Uterus (tissue), 4 donors: ENCODE measurements around the gene RABGAP1. TPM values are rescaled to one million over a fixed set of nuclear protein-coding genes. Genes with fewer than 3 reads are reported as not detected.

Source experiments
- DNase-seq, 2 donors: peaks; one replicate each; pipeline ENCODE4 v3.0.0-alpha.2; 2019 to 2020
- H3K27ac ChIP-seq, 2 donors: fragments of 200-600 bp; sonication (generic); 1 replicate in 1 of 2; 2 replicates in 1 of 2; pipeline ENCODE4 v1.5.1; 2016 to 2018
- H3K27me3 ChIP-seq, 2 donors: fragments of 200-600 bp; sonication (generic); one replicate each; pipeline ENCODE4 v1.5.1; 2018 to 2019; ENCODE audit warnings: control low read depth in 1 of 2
- H3K36me3 ChIP-seq, 2 donors: fragments of 200-600 bp; sonication (generic); one replicate each; pipeline ENCODE4 v1.5.1; 2019; ENCODE audit warnings: control low read depth in 1 of 2
- H3K4me1 ChIP-seq, 2 donors: fragments of 200-600 bp; sonication (generic); one replicate each; pipeline ENCODE4 v1.5.1; 2018 to 2019; ENCODE audit warnings: control low read depth in 1 of 2
- H3K4me3 ChIP-seq, 2 donors: fragments of 200-600 bp; sonication (generic); 1 replicate in 1 of 2; 2 replicates in 1 of 2; pipeline ENCODE4 v1.5.1; 2018 to 2019; ENCODE audit warnings: mild to moderate bottlenecking in 1 of 2
- H3K9me3 ChIP-seq, 2 donors: fragments of 200-600 bp; sonication (generic); one replicate each; pipeline ENCODE4 v1.5.1; 2019; ENCODE audit warnings: control low read depth in 1 of 2
- POLR2A ChIP-seq, 2 donors: fragments of 450-650 bp; IDR thresholded peaks; one replicate each; pipeline ENCODE4 v1.6.1; 2016; ENCODE audit warnings: antibody characterized with exemption in 2 of 2, mild to moderate bottlenecking in 1 of 2, moderate library complexity in 1 of 2
- intact Hi-C: fragments of 100-400 bp; cut with DNase I; formaldehyde crosslinking; loops from one replicate; pipeline ENCODE4 v1.15.1; 2023; ENCODE audit warnings: low total_unique reads
- total RNA-seq, 4 donors: library from RNA; depleted of rRNA in 3 of 4; stranded (reverse); fragments of >200 nt in 3 of 4; gene quantifications; one replicate each; pipeline versions ENCODE4 v1.1.0 to v1.2.4, GENCODE V29; 2014 to 2023
- TF ChIP-seq, protein P1 (sequence below), 4 experiments: fragments of 200-600 bp in 2 of 4; fragments of 450-650 bp in 2 of 4; sonication (generic) in 2 of 4; IDR thresholded peaks; one replicate each; pipeline ENCODE4 v1.5.1; 2016 to 2019; ENCODE audit warnings: antibody characterized with exemption in 4 of 4, mild to moderate bottlenecking in 2 of 4, moderate library complexity in 1 of 4
- donor health status: DM: yes; HTN: yes; CAD: no.

RABGAP1 gene
- total RNA-seq, 4 donors from 2014 or later = 81.2 to 107 (median 91.0) TPM

DNA sequence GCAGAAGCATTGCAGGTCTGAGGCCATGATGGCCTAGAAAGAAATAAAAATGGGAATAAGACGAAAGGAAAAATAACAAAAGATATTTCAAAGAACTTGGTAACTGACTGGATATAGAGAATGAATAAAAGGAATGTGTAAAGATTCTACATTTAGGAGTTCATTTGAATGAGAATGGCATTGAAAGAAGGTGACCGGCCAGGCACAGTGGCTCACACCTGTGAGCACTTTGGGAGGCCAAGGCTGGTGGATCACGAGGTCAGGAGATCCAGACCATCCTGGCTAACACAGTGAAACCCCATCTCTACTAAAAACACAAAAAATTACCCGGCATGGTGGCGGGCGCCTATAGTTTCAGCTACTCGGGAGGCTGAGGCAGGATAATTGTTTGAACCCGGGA is 18.1 kb upstream of the RABGAP1 start:
- H3K9me3 ChIP-seq = no peaks in the 10 kb centered on the region
- no peaks in the 10 kb centered on the region for H3K27me3 ChIP-seq
- intact Hi-C loops = no loop called here
- TF ChIP-seq POLR2A (IDR thresholded peaks at IDR 0.05) = no peak
- TF ChIP-seq, protein P1, sequence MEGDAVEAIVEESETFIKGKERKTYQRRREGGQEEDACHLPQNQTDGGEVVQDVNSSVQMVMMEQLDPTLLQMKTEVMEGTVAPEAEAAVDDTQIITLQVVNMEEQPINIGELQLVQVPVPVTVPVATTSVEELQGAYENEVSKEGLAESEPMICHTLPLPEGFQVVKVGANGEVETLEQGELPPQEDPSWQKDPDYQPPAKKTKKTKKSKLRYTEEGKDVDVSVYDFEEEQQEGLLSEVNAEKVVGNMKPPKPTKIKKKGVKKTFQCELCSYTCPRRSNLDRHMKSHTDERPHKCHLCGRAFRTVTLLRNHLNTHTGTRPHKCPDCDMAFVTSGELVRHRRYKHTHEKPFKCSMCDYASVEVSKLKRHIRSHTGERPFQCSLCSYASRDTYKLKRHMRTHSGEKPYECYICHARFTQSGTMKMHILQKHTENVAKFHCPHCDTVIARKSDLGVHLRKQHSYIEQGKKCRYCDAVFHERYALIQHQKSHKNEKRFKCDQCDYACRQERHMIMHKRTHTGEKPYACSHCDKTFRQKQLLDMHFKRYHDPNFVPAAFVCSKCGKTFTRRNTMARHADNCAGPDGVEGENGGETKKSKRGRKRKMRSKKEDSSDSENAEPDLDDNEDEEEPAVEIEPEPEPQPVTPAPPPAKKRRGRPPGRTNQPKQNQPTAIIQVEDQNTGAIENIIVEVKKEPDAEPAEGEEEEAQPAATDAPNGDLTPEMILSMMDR (IDR thresholded peaks at IDR 0.05) = no peak
- no peaks in the 10 kb centered on the region for H3K4me1 ChIP-seq
- no peak overlapping the region for H3K4me3 ChIP-seq
- H3K36me3 ChIP-seq = no peaks in the 10 kb centered on the region
- no peak for DNase-seq
- no peak overlapping the region for H3K27ac ChIP-seq

DNA sequence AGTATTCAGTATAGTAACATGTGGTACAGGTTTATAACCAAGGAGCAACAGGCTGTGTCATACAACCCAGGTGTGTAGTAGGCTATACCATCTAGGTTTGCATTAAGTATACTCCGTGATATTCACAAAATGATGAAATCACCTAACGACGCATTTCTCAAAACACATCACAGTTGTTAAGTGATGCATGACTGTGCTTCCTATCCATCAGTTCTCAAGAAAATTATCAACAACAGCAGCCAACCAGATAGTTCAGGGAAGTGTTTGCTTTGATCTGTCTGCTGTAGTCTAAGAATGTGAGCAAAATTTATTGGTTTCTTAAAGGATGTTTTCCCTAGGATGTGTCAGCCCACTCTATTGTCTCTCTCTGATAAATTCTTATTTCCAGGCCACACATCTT is 16.9 kb upstream of the RABGAP1 start:
- no peak overlapping the region for H3K27ac ChIP-seq
- DNase-seq = no peak
- no peaks in the 10 kb centered on the region for H3K27me3 ChIP-seq
- no peak for TF ChIP-seq POLR2A (IDR thresholded peaks at IDR 0.05)
- TF ChIP-seq, protein P1 (IDR thresholded peaks at IDR 0.05) = no peak
- no peaks in the 10 kb centered on the region for H3K36me3 ChIP-seq
- intact Hi-C loops = no loop called here
- no peak overlapping the region for H3K4me3 ChIP-seq
- H3K4me1 ChIP-seq = no peaks in the 10 kb centered on the region
- no peaks in the 10 kb centered on the region for H3K9me3 ChIP-seq

DNA sequence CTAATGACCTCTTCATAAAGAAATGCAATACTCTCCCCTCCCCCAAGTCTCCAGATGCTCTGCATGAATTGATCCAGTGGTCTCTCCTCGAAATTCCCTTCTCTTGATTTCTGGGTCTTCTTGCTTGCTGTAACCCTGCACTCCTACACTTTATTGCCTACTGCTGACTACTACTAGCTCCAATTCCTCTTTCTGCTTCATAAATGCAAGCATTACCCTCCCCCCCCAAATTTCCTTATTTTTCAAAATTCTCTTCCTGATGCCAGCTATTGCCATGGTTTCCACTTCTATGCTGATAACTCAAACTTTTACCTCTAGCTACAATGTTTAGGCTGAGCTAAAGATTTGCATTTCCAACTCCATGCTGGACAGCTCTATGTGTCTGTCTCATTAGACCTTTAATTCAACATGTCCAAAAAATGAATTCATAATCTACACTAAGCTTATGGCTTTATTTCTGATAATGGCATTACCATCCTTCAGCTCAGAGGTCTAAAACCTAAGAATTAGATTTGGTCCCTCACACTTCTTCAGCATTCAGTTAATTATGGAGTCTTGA is 10.9 kb upstream of the RABGAP1 start:
- TF ChIP-seq, protein P1 (IDR thresholded peaks at IDR 0.05) = no peak
- no peak for TF ChIP-seq POLR2A (IDR thresholded peaks at IDR 0.05)
- H3K9me3 ChIP-seq = no peaks in the 10 kb centered on the region
- H3K4me1 ChIP-seq = peaks cover 0 to 4% of the 10 kb centered on the region in 2 donors
- no peak for DNase-seq
- H3K27me3 ChIP-seq = no peaks in the 10 kb centered on the region
- no peak overlapping the region for H3K27ac ChIP-seq
- H3K4me3 ChIP-seq = no peak overlapping the region
- intact Hi-C loops = no loop called here
- no peaks in the 10 kb centered on the region for H3K36me3 ChIP-seq

DNA sequence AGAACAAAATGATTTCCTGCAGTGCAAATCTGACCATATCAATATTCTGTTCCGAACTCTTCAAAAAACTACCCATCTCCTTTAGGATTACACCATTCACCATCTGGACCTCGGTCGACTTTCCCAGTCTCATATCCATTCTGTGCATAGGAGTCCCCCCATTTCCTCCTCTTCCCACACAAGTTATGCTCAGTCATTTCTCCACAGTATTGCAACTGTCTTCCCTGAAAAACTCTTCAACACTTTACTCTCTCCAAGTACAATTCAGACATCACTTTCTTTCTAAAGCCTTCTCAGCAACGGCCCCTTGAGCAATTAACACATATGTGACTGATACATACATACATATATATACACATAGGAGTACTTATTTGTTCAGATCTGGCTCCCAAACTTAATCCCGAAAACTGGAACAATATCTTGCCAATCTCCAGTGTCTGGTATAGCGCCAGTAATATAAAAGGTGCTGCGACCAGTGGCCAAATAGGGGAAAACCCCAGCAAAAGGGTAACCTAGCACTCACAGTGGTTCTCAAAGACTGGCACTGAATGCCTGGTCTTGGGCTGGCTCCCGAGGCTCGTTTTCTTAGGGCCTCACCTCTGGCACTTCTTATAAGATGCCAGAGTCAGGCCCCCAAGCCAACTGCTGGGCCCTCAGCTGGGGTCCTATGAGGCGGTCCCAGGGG is 10.1 kb upstream of the RABGAP1 start:
- Histone ChIP-seq H3K27ac (peak overlapping the region; percentile 73 to 82), H3K9me3 (no peaks in the 10 kb centered on the region), H3K4me3 (peak overlapping the region; percentile 71 to 86), H3K27me3 (no peaks in the 10 kb centered on the region), H3K36me3 (no peaks in the 10 kb centered on the region), H3K4me1 (peaks cover 0 to 4% of the 10 kb centered on the region in 2 donors)
- DNase-seq = no peak
- intact Hi-C loops = no loop called here
- no peak for TF ChIP-seq POLR2A (IDR thresholded peaks at IDR 0.05)
- TF ChIP-seq, protein P1 (IDR thresholded peaks at IDR 0.05) = no peak
